GM12878 (cell line): ENCODE results near the gene PSAP. TPM values are rescaled to one million over a fixed set of nuclear protein-coding genes. Genes with fewer than 3 reads are reported as not detected.

Source experiments
- ATAC-seq: fragments of 200-7000 bp; cut with Tn5 transposase; 3 replicates; pipeline ENCODE4 v1.9.1; 2020; ENCODE audit warnings: mild to moderate bottlenecking, moderate library complexity
- BruUV-seq: library from RNA; stranded (reverse); fragments of 400-500 nt; replicated peaks from 2 replicates; lab custom pipeline; 2021; lab: Mats Ljungman, UMichigan
- CTCF ChIA-PET: fragments of 300-600 bp; sonication (Branson Sonifier 250); formaldehyde crosslinking; extraction: SDS; loops from one replicate; lab custom pipeline; 2021; ENCODE audit warnings: inconsistent platforms; lab: Yijun Ruan, JAX
- POLR2A ChIA-PET: fragments of 350-600 bp; formaldehyde crosslinking; extraction: SDS; loops from one replicate; lab custom pipeline; 2021; ENCODE audit warnings: inconsistent platforms; lab: Charles Lee
- RAD21 ChIA-PET: fragments of 300-600 bp; sonication (Branson Sonifier 250); formaldehyde crosslinking; loops from one replicate; lab custom pipeline; 2023; ENCODE audit warnings: antibody characterized with exemption; ENCODE audit not compliant: unreplicated experiment; lab: Charles Lee
- SMC1A ChIA-PET: fragments of 300-600 bp; sonication (Branson Sonifier 250); formaldehyde crosslinking; loops from one replicate; lab custom pipeline; 2023; ENCODE audit not compliant: unreplicated experiment, uncharacterized antibody; lab: Charles Lee
- DNase-seq: peaks from one replicate; pipeline ENCODE4 v3.0.0-alpha.2; 2011; ENCODE audit warnings: low read depth, low spot score
- FAIRE-seq: peaks from 3 replicates; lab custom pipeline; 2011; peaks lifted over from hg19 to GRCh38; lab: Jason Lieb, UNC
- H2AFZ ChIP-seq: 2 replicates; pipeline ENCODE4 v1.6.0; 2011; ENCODE audit warnings: low read depth, low read length, control low read depth; ENCODE audit not compliant: control insufficient read depth
- H3K27ac ChIP-seq: 2 replicates; pipeline ENCODE4 v1.5.1; 2011; ENCODE audit warnings: control low read depth; ENCODE audit not compliant: control insufficient read depth, insufficient read depth
- H3K27me3 ChIP-seq, 2 experiments: replicated peaks in 1 of 2; 2 replicates each; pipeline versions ENCODE4 v1.6.0 to v1.6.1; 2011; ENCODE audit warnings: low read length in 1 of 2; ENCODE audit not compliant: control insufficient read depth in 2 of 2, insufficient read depth in 2 of 2
- H3K36me3 ChIP-seq, 2 experiments: 2 replicates each; pipeline ENCODE4 v1.5.1; 2011; ENCODE audit warnings: low read length in 1 of 2; ENCODE audit not compliant: control insufficient read depth in 2 of 2, insufficient read depth in 2 of 2
- H3K4me1 ChIP-seq: 2 replicates; pipeline ENCODE4 v1.6.1; 2011; ENCODE audit warnings: mild to moderate bottlenecking, low read length, moderate library complexity, mixed read lengths; ENCODE audit not compliant: control insufficient read depth, insufficient read depth
- H3K4me2 ChIP-seq: 2 replicates; pipeline ENCODE4 v1.6.0; 2011; ENCODE audit warnings: control low read depth; ENCODE audit not compliant: control insufficient read depth, insufficient read depth
- H3K4me3 ChIP-seq: fragments of 200-600 bp; sonication (generic); 2 replicates; pipeline ENCODE4 v1.5.1; 2016
- H3K79me2 ChIP-seq: 2 replicates; pipeline ENCODE4 v1.6.0; 2011; ENCODE audit warnings: low read length; ENCODE audit not compliant: control insufficient read depth, insufficient read depth
- H3K9ac ChIP-seq: 2 replicates; pipeline ENCODE4 v1.8.0; 2011; ENCODE audit warnings: low read length, control low read depth, mixed read lengths; ENCODE audit not compliant: control insufficient read depth, insufficient read depth
- H3K9me3 ChIP-seq: replicated peaks from 3 replicates; pipeline ENCODE4 v1.5.1; 2011; ENCODE audit warnings: mild to moderate bottlenecking, low read length; ENCODE audit not compliant: control insufficient read depth, insufficient read depth
- H4K20me1 ChIP-seq: 2 replicates; pipeline ENCODE4 v1.6.0; 2011; ENCODE audit not compliant: control insufficient read depth, insufficient read depth
- ATF7 ChIP-seq: fragments of 450-650 bp; IDR thresholded peaks from 2 replicates; pipeline ENCODE4 v1.6.1; 2016; ENCODE audit warnings: low read depth, mild to moderate bottlenecking
- BHLHE40 ChIP-seq, 2 experiments: fragments of 450-650 bp in 1 of 2; IDR thresholded peaks; 2 replicates each; pipeline ENCODE4 v1.6.1; 2011 to 2017; ENCODE audit warnings: low read depth in 2 of 2, borderline replicate concordance in 1 of 2, improper control_type of control experiment in 1 of 2, low read length in 1 of 2, mild to moderate bottlenecking in 1 of 2
- RAD51 ChIP-seq: fragments of 450-650 bp; IDR thresholded peaks from 2 replicates; pipeline ENCODE4 v1.6.1; 2016; ENCODE audit warnings: moderate library complexity, mild to moderate bottlenecking, inconsistent platforms
- WGBS: methylation state at CpG from one replicate; pipeline ENCODE4 v1.1.6; 2016; ENCODE audit warnings: low lambda C conversion rate; ENCODE audit not compliant: insufficient replicate concordance, insufficient coverage; ENCODE audit errors: missing lambda C conversion rate; 5-methylcytosine and 5-hydroxymethylcytosine counted together
- in situ Hi-C: fragments of 300-500 bp; cut with MboI; formaldehyde crosslinking; loops from 9 replicates; pipeline ENCODE4 v1.14.3; 2018; ENCODE audit warnings: mixed read lengths
- intact Hi-C: fragments of 100-400 bp; cut with micrococcal nuclease; formaldehyde crosslinking; loops from one replicate; pipeline ENCODE4 v1.14.2; 2022; ENCODE audit not compliant: unreplicated experiment
- polyA plus RNA-seq, 11 experiments: library from polyadenylated mRNA; depleted of rRNA in 4 of 11; unstranded in 6 of 11; stranded (reverse) in 5 of 11; fragments of >200 nt; fragmentation: Nextera tagmentation in 4 of 11; fragmentation: Illumina TruSeq in 1 of 11; extraction: Ambion mirVana in 4 of 11; extraction: Trizol in 1 of 11; gene quantifications; 1 replicate in 1 of 11; 2 replicates in 10 of 11; pipeline versions ENCODE4 v1.2.1 to v1.2.3, GENCODE V29; 2011 to 2016; ENCODE audit warnings: inconsistent platforms in 2 of 11, missing spikeins in 2 of 11, low read depth in 1 of 11
- total RNA-seq, 4 experiments: library from RNA; depleted of rRNA in 3 of 4; stranded (reverse); fragments of >200 nt in 3 of 4; fragmentation: Illumina TruSeq in 1 of 4; extraction: Trizol in 1 of 4; gene quantifications; 2 replicates each; pipeline versions ENCODE4 v1.2.1 to v1.2.3, GENCODE V29; 2013 to 2021
- TF ChIP-seq, protein P1 (sequence below): IDR thresholded peaks from 2 replicates; pipeline ENCODE4 v1.6.1; 2011; ENCODE audit warnings: borderline replicate concordance, low read depth, mild to moderate bottlenecking, moderate library complexity, low read length; ENCODE audit not compliant: insufficient read depth, poor library complexity, severe bottlenecking

Gene PSAP
- total and polyA plus RNA-seq, 10 of the 15 experiments (the other 5 are each of a cell fraction or from before 2014, with no cell fraction given), result 178 to 336 (median 286) TPM

GRCh38 chr10:71844084-71844483 is 7.0 kb downstream of the PSAP start:
- H3K4me1 ChIP-seq, result peaks cover 27% of the 10 kb centered on the region
- H3K9ac ChIP-seq, result no peak overlapping the region
- TF ChIP-seq ATF7, result no peak
- H3K27ac ChIP-seq, result peak overlapping the region; percentile 47; the same call in 1 of the 2 replicates
- no peak for DNase-seq
- H3K4me3 ChIP-seq, result no peak overlapping the region
- H3K36me3 ChIP-seq, result no peaks in the 10 kb centered on the region; a peak in 1 of 4 replicates
- H2AFZ ChIP-seq, result no peak overlapping the region
- H3K27me3 ChIP-seq, result no peaks in the 10 kb centered on the region
- in situ Hi-C loops, result no loop called here
- RAD21 ChIA-PET, result no interaction called here
- 96% methylated on average over 2 of the region's 2 CpGs for WGBS
- H4K20me1 ChIP-seq, result no peaks in the 10 kb centered on the region; the same call in 1 of the 2 replicates
- H3K9me3 ChIP-seq, result no peaks in the 10 kb centered on the region
- CTCF ChIA-PET, result interaction anchor here (1.4 kb wide), 1 partner anchor 52 kb away, joined by 6 read pairs; no protein-coding TSS in a partner anchor
- ATAC-seq, result no peak
- intact Hi-C loops, result no loop called here
- no TSS peak for BruUV-seq
- POLR2A ChIA-PET, result no interaction called here
- FAIRE-seq, result no peak
- H3K79me2 ChIP-seq, result peaks cover 77% of the 10 kb centered on the region
- no peak overlapping the region for H3K4me2 ChIP-seq
- SMC1A ChIA-PET, result interaction anchor here (1.0 to 3.0 kb wide), 2 partner anchors 19 to 52 kb away, joined by 3 to 8 read pairs; no protein-coding TSS in a partner anchor

DNA sequence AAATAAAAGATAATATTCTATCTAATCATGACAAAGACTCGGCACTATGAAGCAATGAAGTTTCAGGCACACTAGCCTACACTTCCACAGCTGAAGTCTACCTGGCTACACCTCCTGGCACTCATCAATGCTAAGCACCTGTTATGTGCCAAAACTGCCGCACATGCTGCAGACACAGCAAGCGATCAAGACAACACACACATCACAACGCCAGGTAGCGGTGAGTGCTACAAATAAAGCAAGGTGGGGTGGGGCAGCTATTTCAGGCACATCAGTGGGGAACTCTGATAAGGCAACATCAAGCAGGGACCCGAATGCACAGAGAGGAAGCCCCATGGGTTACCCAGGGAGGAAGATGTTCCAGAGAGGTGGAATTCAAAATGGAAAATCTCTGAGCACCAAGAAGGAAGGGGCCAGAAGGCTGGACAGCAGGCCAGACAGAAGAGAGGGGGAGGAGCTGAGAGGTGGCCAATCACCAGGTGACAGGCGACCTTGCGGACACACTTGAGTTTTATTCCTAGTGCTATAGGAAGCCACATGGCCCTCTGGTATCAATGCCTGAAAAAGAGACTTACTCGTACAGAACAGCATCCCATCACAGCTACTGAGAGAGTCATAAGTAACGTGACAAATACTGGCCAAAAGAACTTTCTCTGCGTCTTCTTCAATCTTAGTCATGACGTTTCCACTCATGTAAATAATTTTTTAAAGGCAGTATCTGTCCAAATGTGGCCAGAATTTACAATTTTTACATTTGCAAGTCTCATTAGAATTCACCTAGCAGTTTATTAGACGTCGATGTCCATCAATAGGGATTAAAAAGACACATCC is 8.0 kb downstream of the PSAP start:
- peaks cover 36% of the 10 kb centered on the region for H3K4me1 ChIP-seq
- DNase-seq (no peak), ATAC-seq (no peak), FAIRE-seq (no peak)
- peaks cover 74% of the 10 kb centered on the region for H3K79me2 ChIP-seq
- no peak overlapping the region for H3K4me3 ChIP-seq
- POLR2A ChIA-PET, result interaction anchor here (3.8 kb wide), 1 partner anchor 8 kb away, joined by 16 read pairs; the partner anchor contains the start of gene PSAP
- no peaks in the 10 kb centered on the region; the same call in 1 of the 2 replicates for H4K20me1 ChIP-seq
- H3K36me3 ChIP-seq, result peaks cover 0 to 1% of the 10 kb centered on the region in 2 experiments; a peak in 2 of 4 replicates
- 90% methylated on average over 14 of the region's 14 CpGs for WGBS
- in situ Hi-C loops (no loop called here), intact Hi-C loops (no loop called here)
- CTCF ChIA-PET, result interaction anchor here (1.3 kb wide), 1 partner anchor 52 kb away, joined by 4 read pairs; no protein-coding TSS in a partner anchor
- no peak overlapping the region for H2AFZ ChIP-seq
- no peaks in the 10 kb centered on the region for H3K27me3 ChIP-seq
- H3K27ac ChIP-seq, result no peak overlapping the region
- no peaks in the 10 kb centered on the region for H3K9me3 ChIP-seq
- TF ChIP-seq BHLHE40 (IDR thresholded peaks at IDR 0.05; ENCODE audit: borderline replicate concordance in 1 of 2, low read depth in 2 of 2, low read length in 1 of 2) (no peak), RAD51 (no peak)
- TF ChIP-seq, protein P1, sequence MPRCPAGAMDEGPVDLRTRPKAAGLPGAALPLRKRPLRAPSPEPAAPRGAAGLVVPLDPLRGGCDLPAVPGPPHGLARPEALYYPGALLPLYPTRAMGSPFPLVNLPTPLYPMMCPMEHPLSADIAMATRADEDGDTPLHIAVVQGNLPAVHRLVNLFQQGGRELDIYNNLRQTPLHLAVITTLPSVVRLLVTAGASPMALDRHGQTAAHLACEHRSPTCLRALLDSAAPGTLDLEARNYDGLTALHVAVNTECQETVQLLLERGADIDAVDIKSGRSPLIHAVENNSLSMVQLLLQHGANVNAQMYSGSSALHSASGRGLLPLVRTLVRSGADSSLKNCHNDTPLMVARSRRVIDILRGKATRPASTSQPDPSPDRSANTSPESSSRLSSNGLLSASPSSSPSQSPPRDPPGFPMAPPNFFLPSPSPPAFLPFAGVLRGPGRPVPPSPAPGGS, result peak; percentile 36
- H3K4me2 ChIP-seq, result peak overlapping the region; percentile 21; the same call in 1 of the 2 replicates
- RAD21 ChIA-PET, result no interaction called here
- SMC1A ChIA-PET, result interaction anchor here (1.0 to 3.0 kb wide), 3 partner anchors 8 to 53 kb away, joined by 3 to 10 read pairs (median 8); partner anchors contain the start of gene PSAP
- no peak overlapping the region for H3K9ac ChIP-seq
- no TSS peak for BruUV-seq
